Breast epithelium (tissue), 3 donors: ENCODE data around the gene MEF2C.

Experiments used
- POLR2AphosphoS5 ChIP-seq, 3 donors: sonication (generic); formaldehyde crosslinking; IDR thresholded peaks; one replicate each; pipeline ENCODE4 v1.6.1; 2017; ENCODE audit warnings: antibody characterized with exemption in 3 of 3
- TF ChIP-seq, protein P1 (sequence below), 3 donors: fragments of 450-650 bp; IDR thresholded peaks; one replicate each; pipeline ENCODE4 v1.5.1; 2016 to 2017; ENCODE audit warnings: antibody characterized with exemption in 3 of 3, mild to moderate bottlenecking in 3 of 3, moderate library complexity in 3 of 3

DNA sequence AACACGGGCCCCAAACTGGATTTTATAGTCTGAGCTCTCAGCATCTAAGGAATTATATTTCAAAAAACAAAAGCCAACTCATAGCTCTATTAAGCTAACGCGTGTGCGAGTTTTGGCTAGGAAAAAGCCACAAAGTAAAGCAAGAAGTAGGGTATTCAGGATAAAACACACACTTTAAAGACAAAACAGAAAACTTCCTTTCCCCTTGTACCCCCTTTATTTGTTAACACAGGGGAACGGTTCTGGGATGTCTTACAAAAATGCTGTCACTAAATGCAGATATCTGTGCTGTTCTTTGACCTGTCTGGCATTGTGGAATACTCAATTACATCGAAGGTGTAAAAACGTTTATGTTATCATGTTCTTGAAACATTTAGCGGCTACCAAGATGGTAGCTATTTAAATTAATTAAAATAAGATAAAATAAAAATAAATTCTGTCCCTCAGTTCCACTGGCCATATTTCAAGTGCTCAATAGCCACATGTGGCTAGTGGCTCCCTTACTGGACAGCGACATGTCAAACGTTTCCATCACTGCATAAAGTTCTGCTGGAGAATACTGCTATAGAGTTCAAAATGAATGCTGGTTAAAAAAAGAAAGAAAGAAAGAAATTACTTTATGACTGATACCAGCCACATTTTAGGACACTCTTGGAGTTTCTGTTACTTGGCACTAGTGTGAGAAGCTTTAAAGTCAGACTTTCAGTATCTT lies 7.2 kb upstream of the MEF2C start:
- TF ChIP-seq, protein P1, sequence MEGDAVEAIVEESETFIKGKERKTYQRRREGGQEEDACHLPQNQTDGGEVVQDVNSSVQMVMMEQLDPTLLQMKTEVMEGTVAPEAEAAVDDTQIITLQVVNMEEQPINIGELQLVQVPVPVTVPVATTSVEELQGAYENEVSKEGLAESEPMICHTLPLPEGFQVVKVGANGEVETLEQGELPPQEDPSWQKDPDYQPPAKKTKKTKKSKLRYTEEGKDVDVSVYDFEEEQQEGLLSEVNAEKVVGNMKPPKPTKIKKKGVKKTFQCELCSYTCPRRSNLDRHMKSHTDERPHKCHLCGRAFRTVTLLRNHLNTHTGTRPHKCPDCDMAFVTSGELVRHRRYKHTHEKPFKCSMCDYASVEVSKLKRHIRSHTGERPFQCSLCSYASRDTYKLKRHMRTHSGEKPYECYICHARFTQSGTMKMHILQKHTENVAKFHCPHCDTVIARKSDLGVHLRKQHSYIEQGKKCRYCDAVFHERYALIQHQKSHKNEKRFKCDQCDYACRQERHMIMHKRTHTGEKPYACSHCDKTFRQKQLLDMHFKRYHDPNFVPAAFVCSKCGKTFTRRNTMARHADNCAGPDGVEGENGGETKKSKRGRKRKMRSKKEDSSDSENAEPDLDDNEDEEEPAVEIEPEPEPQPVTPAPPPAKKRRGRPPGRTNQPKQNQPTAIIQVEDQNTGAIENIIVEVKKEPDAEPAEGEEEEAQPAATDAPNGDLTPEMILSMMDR (IDR thresholded peaks at IDR 0.05), result no peak
- TF ChIP-seq POLR2AphosphoS5 (IDR thresholded peaks at IDR 0.05), result no peak
